ENCODE data around the gene SMU1. TPM values are rescaled to one million over a fixed set of nuclear protein-coding genes. Genes with fewer than 3 reads are reported as not detected.

Gene SMU1
- total RNA-seq, 1 experiment from 2014 or later = 23.6 TPM

GRCh38 chr9:33017283-33018041, 59.0 kb downstream of the SMU1 start:
- H3K4me3 Mint-ChIP-seq (ENCODE audit: unreplicated experiment) = no peak overlapping the region
- H3K27ac Mint-ChIP-seq (ENCODE audit: unreplicated experiment) = no peak overlapping the region
- CTCF ChIA-PET = no interaction called here
- H3K36me3 Mint-ChIP-seq (ENCODE audit: insufficient read depth, unreplicated experiment) = peaks cover 11% of the 10 kb centered on the region
- POLR2A ChIA-PET = no interaction called here
- no TSS peak for BruUV-seq (replicated peaks)
- Histone ChIP-seq H3K4me3 (ENCODE audit: low read depth, low read length) (no peak overlapping the region), H3K4me1 (no peaks in the 10 kb centered on the region), H3K27me3 (replicated peaks; ENCODE audit: control insufficient read depth, insufficient read depth, low read length) (no peaks in the 10 kb centered on the region), H3K36me3 (ENCODE audit: control insufficient read depth, insufficient read depth, low read length) (no peaks in the 10 kb centered on the region), H3K9me3 (no peaks in the 10 kb centered on the region)
- H3K4me1 Mint-ChIP-seq (ENCODE audit: low read depth, unreplicated experiment) = no peaks in the 10 kb centered on the region
- TF ChIP-seq, protein P1, sequence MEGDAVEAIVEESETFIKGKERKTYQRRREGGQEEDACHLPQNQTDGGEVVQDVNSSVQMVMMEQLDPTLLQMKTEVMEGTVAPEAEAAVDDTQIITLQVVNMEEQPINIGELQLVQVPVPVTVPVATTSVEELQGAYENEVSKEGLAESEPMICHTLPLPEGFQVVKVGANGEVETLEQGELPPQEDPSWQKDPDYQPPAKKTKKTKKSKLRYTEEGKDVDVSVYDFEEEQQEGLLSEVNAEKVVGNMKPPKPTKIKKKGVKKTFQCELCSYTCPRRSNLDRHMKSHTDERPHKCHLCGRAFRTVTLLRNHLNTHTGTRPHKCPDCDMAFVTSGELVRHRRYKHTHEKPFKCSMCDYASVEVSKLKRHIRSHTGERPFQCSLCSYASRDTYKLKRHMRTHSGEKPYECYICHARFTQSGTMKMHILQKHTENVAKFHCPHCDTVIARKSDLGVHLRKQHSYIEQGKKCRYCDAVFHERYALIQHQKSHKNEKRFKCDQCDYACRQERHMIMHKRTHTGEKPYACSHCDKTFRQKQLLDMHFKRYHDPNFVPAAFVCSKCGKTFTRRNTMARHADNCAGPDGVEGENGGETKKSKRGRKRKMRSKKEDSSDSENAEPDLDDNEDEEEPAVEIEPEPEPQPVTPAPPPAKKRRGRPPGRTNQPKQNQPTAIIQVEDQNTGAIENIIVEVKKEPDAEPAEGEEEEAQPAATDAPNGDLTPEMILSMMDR (IDR thresholded peaks at IDR 0.05; ENCODE audit: insufficient read depth in 1 of 2, low read depth in 1 of 2, low read length in 1 of 2, severe bottlenecking in 1 of 2, unreplicated experiment in 1 of 2) = no peak
- intact Hi-C loops (cut with micrococcal nuclease; ENCODE audit: unreplicated experiment) = no loop called here
- no peaks in the 10 kb centered on the region for H3K9me3 Mint-ChIP-seq (ENCODE audit: unreplicated experiment)
- no peaks in the 10 kb centered on the region for H3K27me3 Mint-ChIP-seq (ENCODE audit: insufficient read depth, unreplicated experiment)
- no peak for DNase-seq

GRCh38 chr9:33014665-33015014, 61.8 kb downstream of the SMU1 start:
- Mint-ChIP-seq H3K4me1 (ENCODE audit: low read depth, unreplicated experiment) (no peaks in the 10 kb centered on the region), H3K9me3 (ENCODE audit: unreplicated experiment) (no peaks in the 10 kb centered on the region), H3K4me3 (ENCODE audit: unreplicated experiment) (no peak overlapping the region), H3K27ac (ENCODE audit: unreplicated experiment) (no peak overlapping the region), H3K27me3 (ENCODE audit: insufficient read depth, unreplicated experiment) (no peaks in the 10 kb centered on the region), H3K36me3 (ENCODE audit: insufficient read depth, unreplicated experiment) (peaks cover 2% of the 10 kb centered on the region)
- DNase-seq = no peak
- no peak overlapping the region for H3K4me3 ChIP-seq (ENCODE audit: low read depth, low read length)
- ChIA-PET POLR2A (interaction anchor here (3.1 kb wide), 1 partner anchor 11 kb away, joined by 10 read pairs; the partner anchor contains the start of gene DNAJA1), CTCF (no interaction called here)
- no peaks in the 10 kb centered on the region for H3K36me3 ChIP-seq (ENCODE audit: control insufficient read depth, insufficient read depth, low read length)
- TF ChIP-seq, protein P1 (IDR thresholded peaks at IDR 0.05; ENCODE audit: insufficient read depth in 1 of 2, low read depth in 1 of 2, low read length in 1 of 2, severe bottlenecking in 1 of 2, unreplicated experiment in 1 of 2) = no peak
- intact Hi-C loops (cut with micrococcal nuclease; ENCODE audit: unreplicated experiment) = no loop called here
- BruUV-seq (replicated peaks) = no TSS peak
- no peaks in the 10 kb centered on the region for H3K4me1 ChIP-seq
- H3K27me3 ChIP-seq (replicated peaks; ENCODE audit: control insufficient read depth, insufficient read depth, low read length) = no peaks in the 10 kb centered on the region
- H3K9me3 ChIP-seq = no peaks in the 10 kb centered on the region

- H3K4me3 Mint-ChIP-seq (ENCODE audit: unreplicated experiment) = no peak overlapping the region
- Histone ChIP-seq H3K4me3 (ENCODE audit: low read depth, low read length) (no peak overlapping the region), H3K4me1 (no peaks in the 10 kb centered on the region), H3K36me3 (ENCODE audit: control insufficient read depth, insufficient read depth, low read length) (no peaks in the 10 kb centered on the region), H3K9me3 (no peaks in the 10 kb centered on the region), H3K27me3 (replicated peaks; ENCODE audit: control insufficient read depth, insufficient read depth, low read length) (no peaks in the 10 kb centered on the region)
- intact Hi-C loops (cut with micrococcal nuclease; ENCODE audit: unreplicated experiment) = no loop called here
- ChIA-PET POLR2A (interaction anchor here (3.1 kb wide), 1 partner anchor 11 kb away, joined by 10 read pairs; the partner anchor contains the start of gene DNAJA1), CTCF (no interaction called here)
- H3K27ac Mint-ChIP-seq (ENCODE audit: unreplicated experiment) = no peak overlapping the region
- H3K36me3 Mint-ChIP-seq (ENCODE audit: insufficient read depth, unreplicated experiment) = no peaks in the 10 kb centered on the region
- no peaks in the 10 kb centered on the region for H3K27me3 Mint-ChIP-seq (ENCODE audit: insufficient read depth, unreplicated experiment)
- no peaks in the 10 kb centered on the region for H3K4me1 Mint-ChIP-seq (ENCODE audit: low read depth, unreplicated experiment)
- no peaks in the 10 kb centered on the region for H3K9me3 Mint-ChIP-seq (ENCODE audit: unreplicated experiment)
- TF ChIP-seq, protein P1 (IDR thresholded peaks at IDR 0.05; ENCODE audit: insufficient read depth in 1 of 2, low read depth in 1 of 2, low read length in 1 of 2, severe bottlenecking in 1 of 2, unreplicated experiment in 1 of 2) = no peak
- BruUV-seq (replicated peaks) = no TSS peak
- DNase-seq = no peak
Measured at GRCh38 chr9:33013962-33014664, 62.4 kb downstream of the SMU1 start.
